ENCODE measurements around the gene KRT7.

GRCh38 chr12:52187640-52188039 lies 45.4 kb upstream of the KRT7 start:
- no peak for TF ChIP-seq POLR2AphosphoS5 (IDR thresholded peaks at IDR 0.05; ENCODE audit: borderline replicate concordance, low read depth, low read length)
- no peak for TF ChIP-seq EZH2 (IDR thresholded peaks at IDR 0.05)
